HEK293 (cell line): ENCODE measurements around the gene UNC5B.

Experiments used
- CTCF ChIA-PET: fragments of 350-600 bp; formaldehyde crosslinking; extraction: SDS; loops from one replicate; lab custom pipeline; 2021; ENCODE audit warnings: antibody characterized with exemption; lab: Yijun Ruan, JAX
- POLR2A ChIA-PET: fragments of 300-600 bp; formaldehyde crosslinking; extraction: SDS; loops from one replicate; lab custom pipeline; 2020; ENCODE audit warnings: antibody characterized with exemption, inconsistent platforms; lab: Yijun Ruan, JAX
- H3K27ac ChIP-seq: fragments of 200-500 bp; sonication (Bioruptor generic); 2 replicates; pipeline ENCODE4 v1.5.1; 2014; ENCODE audit warnings: low read depth, low read length, control low read depth, inconsistent platforms; ENCODE audit errors: extremely low read depth
- H3K36me3 ChIP-seq, 2 experiments: fragments of 200-500 bp in 1 of 2; sonication (Bioruptor generic) in 1 of 2; 1 replicate in 1 of 2; 2 replicates in 1 of 2; pipeline ENCODE4 v1.5.1; 2014 to 2017; ENCODE audit warnings: inconsistent platforms in 2 of 2, low read length in 2 of 2; ENCODE audit not compliant: control insufficient read depth in 2 of 2, insufficient read depth in 1 of 2
- H3K4me1 ChIP-seq: fragments of 200-500 bp; sonication (Bioruptor generic); 2 replicates; pipeline ENCODE4 v1.5.1; 2014; ENCODE audit warnings: mild to moderate bottlenecking, low read length, inconsistent platforms; ENCODE audit not compliant: control insufficient read depth, insufficient read depth
- H3K4me3 ChIP-seq: 2 replicates; pipeline ENCODE4 v1.5.1; 2011; ENCODE audit warnings: low read depth, mild to moderate bottlenecking, control low read depth, low read length, moderate library complexity
- H3K9me3 ChIP-seq: fragments of 200-500 bp; sonication (Bioruptor generic); 2 replicates; pipeline ENCODE4 v1.5.1; 2014; ENCODE audit warnings: low read depth, low read length, inconsistent platforms; ENCODE audit not compliant: control insufficient read depth, insufficient read depth
- HOXD13 ChIP-seq: sonication (generic); formaldehyde crosslinking; IDR thresholded peaks from 2 replicates; pipeline ENCODE4 v1.8.0; 2022; ENCODE audit warnings: missing genetic modification reagents, borderline replicate concordance
- KLF8 ChIP-seq: fragments of 450-650 bp; formaldehyde crosslinking; IDR thresholded peaks from 2 replicates; pipeline ENCODE4 v1.5.1; 2016; ENCODE audit warnings: missing biosample characterization, missing genetic modification characterization
- OVOL3 ChIP-seq: fragments of 450-650 bp; formaldehyde crosslinking; IDR thresholded peaks from 2 replicates; pipeline ENCODE4 v1.5.1; 2016; ENCODE audit warnings: missing biosample characterization, missing genetic modification characterization
- PRDM10 ChIP-seq: fragments of 450-650 bp; formaldehyde crosslinking; IDR thresholded peaks from 2 replicates; pipeline ENCODE4 v1.5.1; 2016; ENCODE audit warnings: missing biosample characterization, missing genetic modification characterization
- PRDM4 ChIP-seq: fragments of 450-650 bp; formaldehyde crosslinking; IDR thresholded peaks from 2 replicates; pipeline ENCODE4 v1.5.1; 2017; ENCODE audit warnings: missing biosample characterization, missing genetic modification characterization
- YY1 ChIP-seq: fragments of 450-650 bp; formaldehyde crosslinking; IDR thresholded peaks from 2 replicates; pipeline ENCODE4 v1.5.1; 2018; ENCODE audit warnings: missing biosample characterization, missing genetic modification characterization
- ZBTB1 ChIP-seq: fragments of 450-650 bp; formaldehyde crosslinking; IDR thresholded peaks from 2 replicates; pipeline ENCODE4 v1.5.1; 2016; ENCODE audit warnings: missing biosample characterization, missing genetic modification characterization
- ZBTB6 ChIP-seq: fragments of 450-650 bp; formaldehyde crosslinking; IDR thresholded peaks from 2 replicates; pipeline ENCODE4 v1.5.1; 2017; ENCODE audit warnings: missing biosample characterization, missing genetic modification characterization
- ZBTB7A ChIP-seq: fragments of 450-650 bp; formaldehyde crosslinking; IDR thresholded peaks from 2 replicates; pipeline ENCODE4 v1.5.1; 2016; ENCODE audit warnings: low read depth, missing biosample characterization, missing genetic modification characterization
- ZNF132 ChIP-seq: fragments of 450-650 bp; formaldehyde crosslinking; IDR thresholded peaks from 2 replicates; pipeline ENCODE4 v1.5.1; 2017; ENCODE audit warnings: missing biosample characterization, missing genetic modification characterization, borderline replicate concordance
- ZNF155 ChIP-seq: fragments of 450-650 bp; formaldehyde crosslinking; IDR thresholded peaks from 2 replicates; pipeline ENCODE4 v1.5.1; 2016; ENCODE audit warnings: missing biosample characterization, missing genetic modification characterization
- ZNF214 ChIP-seq: fragments of 450-650 bp; formaldehyde crosslinking; IDR thresholded peaks from 2 replicates; pipeline ENCODE4 v1.5.1; 2017; ENCODE audit warnings: missing biosample characterization, mild to moderate bottlenecking, missing genetic modification characterization, borderline replicate concordance
- ZNF311 ChIP-seq: fragments of 450-650 bp; formaldehyde crosslinking; IDR thresholded peaks from 2 replicates; pipeline ENCODE4 v1.5.1; 2017; ENCODE audit warnings: missing biosample characterization, missing genetic modification characterization, borderline replicate concordance
- ZNF37A ChIP-seq: fragments of 450-650 bp; IDR thresholded peaks from 2 replicates; pipeline ENCODE4 v1.5.1; 2018; ENCODE audit warnings: missing biosample characterization, missing genetic modification characterization
- ZNF416 ChIP-seq: fragments of 450-650 bp; formaldehyde crosslinking; IDR thresholded peaks from 2 replicates; pipeline ENCODE4 v1.5.1; 2016; ENCODE audit warnings: missing biosample characterization, missing genetic modification characterization
- ZNF558 ChIP-seq: fragments of 450-650 bp; formaldehyde crosslinking; IDR thresholded peaks from 2 replicates; pipeline ENCODE4 v1.5.1; 2016; ENCODE audit warnings: missing biosample characterization, missing genetic modification characterization
- ZNF660 ChIP-seq: fragments of 450-650 bp; IDR thresholded peaks from 2 replicates; pipeline ENCODE4 v1.5.1; 2018; ENCODE audit warnings: missing biosample characterization, mild to moderate bottlenecking, missing genetic modification characterization
- ZNF664 ChIP-seq: fragments of 450-650 bp; formaldehyde crosslinking; IDR thresholded peaks from 2 replicates; pipeline ENCODE4 v1.5.1; 2016; ENCODE audit warnings: missing biosample characterization, missing genetic modification characterization
- ZNF701 ChIP-seq: fragments of 450-650 bp; formaldehyde crosslinking; IDR thresholded peaks from 2 replicates; pipeline ENCODE4 v1.5.1; 2016; ENCODE audit warnings: missing biosample characterization, missing genetic modification characterization
- ZNF776 ChIP-seq: fragments of 450-650 bp; formaldehyde crosslinking; IDR thresholded peaks from 2 replicates; pipeline ENCODE4 v1.5.0; 2017; ENCODE audit warnings: missing biosample characterization, missing genetic modification characterization, borderline replicate concordance
- TF ChIP-seq, protein P1 (sequence below): fragments of 450-650 bp; formaldehyde crosslinking; IDR thresholded peaks from 2 replicates; pipeline ENCODE4 v1.5.1; 2016; ENCODE audit warnings: missing biosample characterization, missing genetic modification characterization, low read depth
- TF ChIP-seq, protein P2 (sequence below): fragments of 450-650 bp; formaldehyde crosslinking; IDR thresholded peaks from 2 replicates; pipeline ENCODE4 v1.5.1; 2016; ENCODE audit warnings: missing biosample characterization, missing genetic modification characterization
- TF ChIP-seq, protein P3 (sequence below): fragments of 450-650 bp; formaldehyde crosslinking; IDR thresholded peaks from 2 replicates; pipeline ENCODE4 v1.5.1; 2016; ENCODE audit warnings: missing biosample characterization, missing genetic modification characterization

The UNC5B gene

DNA sequence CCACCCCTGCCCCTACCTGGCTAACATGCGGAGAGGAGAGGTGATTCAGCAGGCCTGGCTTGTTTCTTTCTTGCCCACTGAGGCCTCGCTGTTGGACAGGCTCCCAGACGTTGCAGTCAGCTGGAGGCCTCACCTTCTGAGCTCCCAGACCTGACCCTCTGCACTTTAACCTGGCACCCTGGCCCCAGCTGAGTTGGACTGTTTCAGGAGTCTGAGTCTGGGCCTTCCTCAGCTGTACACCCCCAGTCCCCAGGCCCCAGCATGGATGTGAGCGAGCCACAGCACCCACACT is 35.0 kb downstream of the UNC5B start:
- ChIA-PET CTCF (interaction anchor here (0.7 to 1.9 kb wide), 2 partner anchors 10 to 344 kb away, joined by 3 to 6 read pairs; no protein-coding TSS in a partner anchor), POLR2A (interaction anchor here (1.5 kb wide), 1 partner anchor 11 kb away, joined by 3 read pairs; no protein-coding TSS in a partner anchor)
- TF ChIP-seq, protein P1, sequence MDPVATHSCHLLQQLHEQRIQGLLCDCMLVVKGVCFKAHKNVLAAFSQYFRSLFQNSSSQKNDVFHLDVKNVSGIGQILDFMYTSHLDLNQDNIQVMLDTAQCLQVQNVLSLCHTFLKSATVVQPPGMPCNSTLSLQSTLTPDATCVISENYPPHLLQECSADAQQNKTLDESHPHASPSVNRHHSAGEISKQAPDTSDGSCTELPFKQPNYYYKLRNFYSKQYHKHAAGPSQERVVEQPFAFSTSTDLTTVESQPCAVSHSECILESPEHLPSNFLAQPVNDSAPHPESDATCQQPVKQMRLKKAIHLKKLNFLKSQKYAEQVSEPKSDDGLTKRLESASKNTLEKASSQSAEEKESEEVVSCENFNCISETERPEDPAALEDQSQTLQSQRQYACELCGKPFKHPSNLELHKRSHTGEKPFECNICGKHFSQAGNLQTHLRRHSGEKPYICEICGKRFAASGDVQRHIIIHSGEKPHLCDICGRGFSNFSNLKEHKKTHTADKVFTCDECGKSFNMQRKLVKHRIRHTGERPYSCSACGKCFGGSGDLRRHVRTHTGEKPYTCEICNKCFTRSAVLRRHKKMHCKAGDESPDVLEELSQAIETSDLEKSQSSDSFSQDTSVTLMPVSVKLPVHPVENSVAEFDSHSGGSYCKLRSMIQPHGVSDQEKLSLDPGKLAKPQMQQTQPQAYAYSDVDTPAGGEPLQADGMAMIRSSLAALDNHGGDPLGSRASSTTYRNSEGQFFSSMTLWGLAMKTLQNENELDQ, result no peak
- no peak for TF ChIP-seq ZNF660 (tag by site-specific recombination)
- TF ChIP-seq ZNF664 (tag by site-specific recombination), result no peak
- TF ChIP-seq ZNF776 (tag by site-specific recombination), result no peak
- TF ChIP-seq ZNF37A (tag by site-specific recombination), result no peak
- no peak for TF ChIP-seq ZBTB7A (tag by site-specific recombination)
- TF ChIP-seq ZBTB6 (tag by site-specific recombination), result no peak
- no peak for TF ChIP-seq HOXD13 (CRISPR knock-in tag)
- no peak for TF ChIP-seq KLF8 (tag by site-specific recombination)
- TF ChIP-seq ZNF416 (tag by site-specific recombination), result no peak
- TF ChIP-seq ZNF155 (tag by site-specific recombination), result no peak
- no peak for TF ChIP-seq PRDM4
- TF ChIP-seq, protein P2, sequence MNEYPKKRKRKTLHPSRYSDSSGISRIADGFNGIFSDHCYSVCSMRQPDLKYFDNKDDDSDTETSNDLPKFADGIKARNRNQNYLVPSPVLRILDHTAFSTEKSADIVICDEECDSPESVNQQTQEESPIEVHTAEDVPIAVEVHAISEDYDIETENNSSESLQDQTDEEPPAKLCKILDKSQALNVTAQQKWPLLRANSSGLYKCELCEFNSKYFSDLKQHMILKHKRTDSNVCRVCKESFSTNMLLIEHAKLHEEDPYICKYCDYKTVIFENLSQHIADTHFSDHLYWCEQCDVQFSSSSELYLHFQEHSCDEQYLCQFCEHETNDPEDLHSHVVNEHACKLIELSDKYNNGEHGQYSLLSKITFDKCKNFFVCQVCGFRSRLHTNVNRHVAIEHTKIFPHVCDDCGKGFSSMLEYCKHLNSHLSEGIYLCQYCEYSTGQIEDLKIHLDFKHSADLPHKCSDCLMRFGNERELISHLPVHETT (tag by site-specific recombination), result no peak
- TF ChIP-seq YY1 (tag by site-specific recombination), result no peak
- TF ChIP-seq ZNF311 (tag by site-specific recombination), result no peak
- H3K9me3 ChIP-seq, result no peaks in the 10 kb centered on the region
- H3K27ac ChIP-seq, result no peak overlapping the region
- H3K4me3 ChIP-seq, result no peak overlapping the region
- H3K36me3 ChIP-seq, result no peaks in the 10 kb centered on the region
- H3K4me1 ChIP-seq, result peaks cover 10% of the 10 kb centered on the region

DNA sequence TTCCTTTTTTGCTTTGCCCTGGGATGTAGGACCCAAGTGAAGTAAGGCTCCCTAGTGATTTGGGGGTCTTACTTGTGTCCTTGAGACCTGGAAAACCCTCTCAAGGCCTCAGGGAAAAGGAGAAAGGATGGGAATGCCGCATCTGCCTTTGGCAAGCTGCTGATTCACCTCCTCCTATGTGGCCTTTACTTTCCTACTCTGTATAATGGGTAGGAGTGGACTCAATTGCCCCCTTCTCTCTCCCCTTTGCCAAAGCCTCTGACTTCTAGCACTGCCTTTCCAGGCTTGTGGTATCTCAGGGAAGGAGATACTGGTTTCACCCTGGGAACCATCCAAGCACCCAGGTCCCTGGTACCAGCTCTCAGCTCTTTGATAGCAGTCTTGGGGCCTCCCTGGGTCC is 35.4 kb downstream of the UNC5B start:
- ChIA-PET POLR2A (interaction anchor here (1.5 kb wide), 1 partner anchor 11 kb away, joined by 3 read pairs; no protein-coding TSS in a partner anchor), CTCF (interaction anchor here (0.6 to 2.3 kb wide), 5 partner anchors 10 to 345 kb away, joined by 3 to 7 read pairs (median 5); no protein-coding TSS in a partner anchor)
- H3K36me3 ChIP-seq, result no peaks in the 10 kb centered on the region
- no peak overlapping the region for H3K4me3 ChIP-seq
- H3K27ac ChIP-seq, result no peak overlapping the region
- no peaks in the 10 kb centered on the region for H3K9me3 ChIP-seq
- peaks cover 10% of the 10 kb centered on the region for H3K4me1 ChIP-seq
- TF ChIP-seq ZBTB1, result no peak
- TF ChIP-seq, protein P3, sequence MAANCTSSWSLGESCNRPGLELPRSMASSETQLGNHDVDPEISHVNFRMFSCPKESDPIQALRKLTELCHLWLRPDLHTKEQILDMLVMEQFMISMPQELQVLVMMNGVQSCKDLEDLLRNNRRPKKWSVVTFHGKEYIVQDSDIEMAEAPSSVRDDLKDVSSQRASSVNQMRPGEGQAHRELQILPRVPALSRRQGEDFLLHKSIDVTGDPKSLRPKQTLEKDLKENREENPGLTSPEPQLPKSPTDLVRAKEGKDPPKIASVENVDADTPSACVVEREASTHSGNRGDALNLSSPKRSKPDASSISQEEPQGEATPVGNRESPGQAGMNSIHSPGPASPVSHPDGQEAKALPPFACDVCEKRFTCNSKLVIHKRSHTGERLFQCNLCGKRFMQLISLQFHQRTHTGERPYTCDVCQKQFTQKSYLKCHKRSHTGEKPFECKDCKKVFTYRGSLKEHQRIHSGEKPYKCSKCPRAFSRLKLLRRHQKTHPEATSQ, result no peak
- no peak for TF ChIP-seq ZNF214 (tag by site-specific recombination)
- no peak for TF ChIP-seq ZNF558 (tag by site-specific recombination)
- no peak for TF ChIP-seq ZNF701
- no peak for TF ChIP-seq PRDM10 (tag by site-specific recombination)
- no peak for TF ChIP-seq OVOL3
- TF ChIP-seq ZNF132 (tag by site-specific recombination), result no peak
